NCI-H187 (cell line): ENCODE results near the gene GATB.

Experiments
- DNase-seq, 2 experiments: peaks; one replicate each; lab custom pipeline; 2025; lab: John Stamatoyannopoulos, UW

The GATB gene

DNA sequence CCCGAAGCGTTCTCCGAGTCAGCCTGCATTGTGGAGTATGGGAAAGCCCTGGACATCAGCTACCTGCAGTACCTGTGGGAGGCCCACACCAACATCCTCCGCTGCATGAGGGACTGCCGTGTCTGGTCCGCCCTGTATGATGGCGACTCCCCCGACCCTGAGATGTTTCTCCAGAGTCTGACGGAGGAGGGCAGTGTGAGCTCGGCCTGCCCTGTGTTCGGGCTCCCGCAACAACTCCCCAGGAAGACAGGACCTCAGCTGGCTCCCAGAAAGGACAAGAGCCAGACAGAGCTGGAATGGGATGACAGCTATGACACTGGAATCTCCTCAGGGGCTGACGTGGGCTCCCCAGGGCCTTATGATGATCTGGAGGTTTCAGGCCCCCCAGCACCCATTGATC, 111.3 kb downstream of the GATB start:
- DNase-seq = no peak

DNA sequence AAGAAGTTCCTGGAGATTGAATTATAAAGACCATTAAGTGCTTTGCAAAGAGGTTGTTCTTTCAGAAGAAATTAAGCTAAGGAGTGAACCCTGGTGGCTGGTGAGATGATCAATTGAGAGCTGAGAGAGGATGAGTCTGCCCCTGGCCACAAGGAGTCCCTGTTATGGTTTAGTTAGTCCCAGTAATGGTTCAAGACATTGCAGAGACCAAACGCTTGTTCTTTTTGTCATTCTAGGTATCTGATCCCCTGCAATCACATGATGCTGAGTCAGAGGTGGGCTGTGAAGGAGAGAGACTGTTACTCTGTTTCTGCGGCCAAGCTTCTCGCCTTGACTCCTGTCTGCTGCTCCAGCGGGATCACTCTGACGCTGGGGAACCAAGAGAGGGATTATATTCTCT, 114.5 kb downstream of the GATB start:
- DNase-seq = no peak

DNA sequence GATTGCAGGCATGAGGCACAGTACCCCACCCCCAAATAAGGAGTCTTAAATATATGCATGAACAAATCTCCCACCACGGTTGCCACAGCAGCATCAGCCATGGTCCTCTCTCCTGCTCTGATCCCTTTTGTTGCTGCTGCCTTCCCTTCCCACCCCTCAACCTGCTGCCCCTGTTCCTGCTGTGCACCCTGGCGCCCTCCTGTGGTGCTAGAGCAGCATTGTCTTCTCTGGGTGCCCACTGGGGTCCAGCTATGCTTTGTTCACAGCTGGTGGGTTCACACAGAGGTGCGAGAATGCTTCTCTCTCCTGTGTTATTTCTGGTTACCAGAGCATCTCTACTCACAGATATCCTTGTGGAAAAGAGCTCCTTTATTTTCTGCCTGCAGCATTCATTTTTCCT, 116.2 kb downstream of the GATB start:
- no peak for DNase-seq

DNA sequence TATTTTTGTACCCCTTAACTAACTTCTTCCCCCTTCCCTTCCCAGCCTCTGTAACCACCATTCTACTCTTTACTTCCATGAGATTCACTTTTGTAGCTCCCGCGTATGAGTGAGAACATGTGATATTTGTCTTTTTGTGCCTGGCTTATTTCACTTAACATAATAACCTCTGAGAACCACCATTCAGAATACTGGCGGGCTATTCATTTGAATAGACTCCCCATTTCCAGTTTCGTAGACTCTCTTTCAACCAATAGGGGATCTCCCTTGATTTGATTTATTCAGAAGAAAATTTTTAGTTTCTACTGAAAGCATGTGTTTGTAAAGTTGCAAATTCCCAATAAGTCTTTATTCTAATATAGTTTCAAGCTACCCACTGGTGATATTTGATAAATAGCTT, 117.2 kb downstream of the GATB start:
- DNase-seq = no peak

DNA sequence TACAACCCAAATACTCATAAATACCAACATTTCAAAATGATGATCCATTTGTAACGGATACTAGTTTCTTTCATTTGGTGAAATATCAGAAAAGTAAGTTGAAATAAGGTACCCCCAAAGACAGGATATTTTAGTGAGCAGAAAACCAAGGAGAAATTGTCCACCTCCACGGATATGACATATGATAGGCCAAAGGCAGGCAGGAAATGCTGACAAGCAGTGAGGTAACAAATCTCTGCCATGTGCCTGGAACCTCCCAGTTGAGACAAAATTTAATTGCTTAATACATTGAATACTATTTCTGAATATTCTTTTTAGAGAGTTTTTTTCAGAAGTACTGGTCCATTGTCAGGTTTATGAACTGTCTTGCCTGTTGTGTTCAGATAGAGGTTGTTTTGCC, 118.8 kb downstream of the GATB start:
- DNase-seq = no peak

DNA sequence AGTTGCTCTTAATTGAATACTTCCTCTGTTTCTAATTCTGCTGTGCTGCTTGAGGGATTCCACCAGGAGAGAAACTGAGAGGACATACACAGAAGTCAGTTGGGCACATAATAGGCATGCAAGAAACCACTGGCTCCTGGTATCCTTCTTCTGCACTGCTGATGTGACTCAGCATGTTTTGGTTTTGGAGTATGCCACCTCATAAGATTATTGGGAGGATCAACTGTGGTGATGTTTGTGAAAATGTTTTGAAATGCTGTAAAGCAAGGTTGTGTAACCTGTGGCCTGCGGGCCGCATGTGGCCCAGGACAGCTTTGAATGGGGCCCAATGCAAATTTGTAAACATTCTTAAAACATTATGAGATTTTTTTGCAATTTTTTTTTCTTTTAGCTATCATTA, 119.6 kb downstream of the GATB start:
- DNase-seq = no peak

DNA sequence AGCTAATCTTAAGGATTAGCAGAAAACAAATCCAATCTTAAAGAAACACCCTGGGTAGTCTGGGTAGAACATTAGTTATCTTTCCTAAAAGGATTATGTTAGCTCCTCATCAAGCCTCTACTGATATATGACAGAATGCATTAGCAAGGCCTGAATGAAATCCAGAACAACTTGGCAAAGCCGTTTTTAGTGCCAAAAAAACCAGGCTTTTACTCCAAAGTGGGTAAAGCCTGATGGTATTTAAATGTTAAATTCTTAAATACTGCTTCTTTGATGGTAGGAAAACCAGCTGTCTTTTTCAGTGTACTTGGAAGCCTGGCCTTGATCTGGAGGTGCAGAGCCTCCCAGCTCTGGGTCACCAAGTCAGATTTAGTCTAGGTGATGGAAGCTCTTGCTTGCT, 120.4 kb downstream of the GATB start:
- DNase-seq = no peak

DNA sequence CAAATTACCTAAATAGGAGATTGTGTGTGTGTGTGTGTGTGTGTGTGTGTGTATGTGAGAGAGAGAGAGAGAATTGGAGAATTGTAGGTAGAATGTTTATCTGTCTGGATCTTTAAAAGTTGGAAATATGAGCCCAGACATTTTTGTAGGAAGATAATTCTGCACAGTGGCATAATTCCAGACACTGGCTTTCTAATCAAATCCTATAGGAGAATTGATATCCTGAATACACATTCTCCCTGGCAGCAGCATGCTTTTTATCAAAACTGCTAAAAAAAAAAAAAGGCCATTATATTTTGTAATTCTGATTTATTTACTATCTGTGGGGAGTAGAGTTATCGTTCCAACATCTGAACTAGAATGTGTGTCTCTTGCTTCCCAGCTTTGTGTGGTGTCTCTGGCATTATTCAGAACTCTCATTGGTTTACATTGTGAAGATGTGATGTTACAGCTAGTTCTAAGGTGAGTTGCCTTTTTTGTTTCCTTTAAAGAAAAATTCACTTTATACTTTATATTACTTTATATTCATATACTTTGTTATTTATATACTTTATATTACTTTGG, 122.4 kb downstream of the GATB start:
- DNase-seq = no peak

DNA sequence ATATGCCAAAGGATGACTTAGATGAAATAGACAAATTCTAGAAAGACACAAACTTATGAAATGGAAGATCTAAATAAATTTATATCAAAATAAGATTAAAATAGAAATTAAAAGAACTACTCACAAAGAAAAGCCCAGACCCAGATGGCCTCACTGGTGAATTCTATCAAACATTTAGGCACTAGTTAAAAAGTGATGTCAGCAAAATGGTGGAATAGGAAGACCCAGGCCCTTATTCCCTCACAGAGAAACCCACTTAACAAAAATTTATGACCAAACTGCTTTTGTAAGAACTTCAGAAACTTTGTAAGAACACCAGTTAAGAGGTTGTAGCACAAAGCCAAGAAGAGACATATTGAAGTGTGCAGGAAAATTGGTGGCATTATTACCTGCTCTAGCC, 129.5 kb downstream of the GATB start:
- no peak for DNase-seq

DNA sequence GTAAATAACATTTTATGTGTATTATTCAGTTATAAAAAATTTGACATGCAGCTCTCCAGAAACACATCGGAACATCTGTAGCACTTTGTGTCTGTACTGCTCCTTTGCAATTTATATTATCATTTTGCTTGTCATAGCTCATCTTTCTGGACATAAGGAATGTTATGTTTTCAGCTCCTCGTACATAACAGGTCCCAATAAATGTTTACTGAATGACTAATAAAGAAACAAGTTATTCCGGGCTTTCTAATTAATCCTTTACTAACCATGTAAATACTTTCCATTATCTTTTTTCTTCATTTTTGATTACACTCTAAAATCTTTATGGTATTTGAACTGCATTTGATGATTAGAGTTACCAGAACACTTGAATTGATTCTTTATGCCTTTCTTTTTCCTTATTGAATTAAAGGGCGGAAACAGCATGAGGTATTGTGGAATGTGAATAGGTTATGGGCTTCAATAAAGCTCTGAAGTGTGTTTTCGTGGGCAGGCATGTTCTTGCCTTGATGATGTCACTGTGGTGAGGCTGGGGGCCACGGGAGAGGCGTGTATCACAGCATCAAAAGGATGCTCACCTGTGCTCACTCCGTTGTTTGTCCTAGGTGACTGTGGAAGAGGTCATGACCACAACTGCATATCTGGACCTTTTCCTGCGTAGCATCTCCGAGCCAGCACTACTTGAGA, 131.6 kb downstream of the GATB start:
- DNase-seq = no peak

DNA sequence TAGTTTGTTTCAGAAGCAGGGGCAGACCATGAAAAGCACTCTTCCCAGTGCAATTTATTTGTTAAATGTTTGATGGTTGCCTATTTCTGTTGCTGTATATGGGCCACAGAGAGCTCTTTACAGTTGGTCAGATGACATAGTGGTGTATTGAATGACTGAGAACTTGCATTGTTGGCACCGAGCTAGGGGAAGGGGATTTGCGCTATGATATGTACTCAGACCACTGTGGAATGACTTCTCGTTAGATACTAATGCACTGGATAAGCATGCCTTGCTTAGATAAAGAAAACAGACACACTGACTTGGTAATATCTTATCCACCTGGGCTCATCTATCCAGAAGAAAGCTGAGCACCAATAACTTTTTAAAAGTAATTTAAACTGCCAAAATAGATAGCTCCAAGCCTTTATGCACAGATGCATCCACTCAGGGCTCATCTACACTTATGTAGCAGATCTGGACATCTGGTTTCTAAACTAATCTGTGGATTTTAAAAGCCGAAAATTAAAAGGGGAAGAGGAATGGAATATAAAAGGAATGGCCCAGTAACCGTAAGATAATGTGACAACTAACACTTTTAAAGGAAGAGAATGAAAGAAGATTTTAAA, 132.7 kb downstream of the GATB start:
- no peak for DNase-seq

DNA sequence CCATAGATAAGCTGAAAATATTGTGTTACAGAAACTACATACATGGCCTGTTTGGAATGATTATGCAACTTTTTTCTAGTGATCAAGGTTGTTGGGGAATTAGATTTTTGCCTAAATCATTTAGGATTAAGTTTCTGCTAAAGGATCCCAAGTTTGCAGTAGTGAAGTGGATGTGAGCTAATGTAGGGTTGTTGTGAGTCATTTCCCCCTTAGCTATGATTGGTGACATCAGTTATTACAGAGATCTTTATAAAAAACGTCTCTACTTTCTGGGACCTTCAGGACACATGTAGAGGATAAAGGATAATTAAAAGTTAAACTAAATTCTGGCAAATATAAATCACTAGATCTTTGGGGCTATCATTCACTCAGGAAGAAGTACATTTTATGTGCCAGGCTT, 133.3 kb downstream of the GATB start:
- DNase-seq = no peak

DNA sequence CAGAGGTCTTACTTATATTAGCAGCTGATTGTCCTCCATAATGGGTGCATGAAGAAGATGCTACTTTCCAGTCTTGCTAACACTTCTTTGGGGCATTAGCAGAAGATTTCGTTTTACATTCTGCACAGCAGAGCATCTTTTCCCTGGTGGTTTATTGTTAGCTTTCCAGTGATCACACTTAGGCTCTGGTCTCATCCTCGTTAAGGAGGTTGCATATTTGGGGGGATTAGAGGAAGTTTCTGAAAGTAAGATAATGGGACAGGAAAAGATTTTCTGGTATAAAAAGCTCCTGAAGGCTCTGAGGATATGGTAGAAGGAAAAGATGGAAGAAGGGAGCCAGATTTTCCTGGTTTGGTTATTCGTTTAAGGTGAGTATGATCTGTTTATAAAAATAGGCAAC, 134.1 kb downstream of the GATB start:
- no peak for DNase-seq

DNA sequence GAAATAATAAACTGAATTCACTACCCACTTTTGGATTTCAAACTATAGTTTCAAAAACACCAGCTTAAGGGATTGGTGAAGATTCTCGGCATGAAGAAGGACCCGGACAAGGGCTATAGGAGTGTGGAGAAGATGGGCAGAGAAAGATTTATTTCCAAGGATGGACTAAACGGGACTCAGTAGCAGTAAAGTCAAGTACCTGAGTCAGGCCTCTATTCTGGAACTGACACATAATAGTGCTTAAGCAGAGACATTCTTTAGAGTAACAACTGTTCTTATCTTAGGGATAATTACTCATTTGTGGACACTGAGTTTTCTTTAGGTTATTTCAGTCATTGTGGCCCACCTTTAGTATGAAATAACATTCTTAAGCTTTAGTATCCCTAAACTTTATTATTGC, 134.6 kb downstream of the GATB start:
- DNase-seq = no peak

DNA sequence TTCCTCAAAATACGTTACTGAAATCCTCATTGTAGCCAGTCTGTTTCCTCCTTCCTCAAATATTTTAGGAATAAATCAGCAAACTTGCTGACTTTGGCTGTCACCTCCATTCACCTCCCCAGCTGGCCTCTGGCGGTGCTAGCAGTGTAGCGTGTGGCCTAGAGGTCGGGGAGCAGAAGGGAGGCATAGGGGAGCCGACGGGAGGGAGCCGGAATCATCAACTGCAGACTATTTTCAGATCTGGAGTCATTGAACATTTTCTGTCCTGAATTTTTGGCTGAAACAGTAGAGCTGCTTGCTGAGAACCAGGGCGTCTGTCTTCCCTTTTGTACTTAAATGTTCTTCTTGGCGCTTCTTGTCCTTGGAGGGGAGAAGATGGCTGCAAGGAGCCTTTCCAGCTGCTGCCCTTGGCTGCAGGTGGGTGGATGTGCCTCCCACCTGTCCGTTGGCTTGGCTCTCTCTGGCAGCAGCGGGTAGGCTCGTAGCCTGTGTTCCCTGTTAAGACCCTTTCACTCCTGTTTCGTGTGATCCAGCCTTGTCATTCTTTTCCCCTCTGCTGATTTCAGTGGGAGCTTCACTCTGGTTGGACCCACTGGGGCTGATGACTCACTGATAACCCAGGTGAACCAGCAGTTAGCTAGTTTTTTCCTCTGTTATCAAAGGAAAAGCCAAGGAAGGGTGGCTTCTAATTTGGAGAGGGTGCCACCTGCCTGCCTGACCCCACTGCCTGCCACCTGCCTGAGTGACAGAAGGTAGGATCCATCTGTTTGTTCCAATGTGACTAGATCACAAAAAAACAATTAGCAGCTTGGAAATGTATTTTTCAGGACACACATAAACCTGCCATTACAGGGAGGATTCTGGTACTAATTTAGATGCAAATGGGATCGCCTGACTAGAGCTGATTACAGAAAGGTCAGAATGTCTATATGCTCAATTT, 135.9 kb downstream of the GATB start:
- no peak for DNase-seq
